Omental fat pad (tissue), 4 donors: Measurements from ENCODE around the gene NRN1L. TPM values are rescaled to one million over a fixed set of nuclear protein-coding genes. Genes with fewer than 3 reads are reported as not detected.

Experiments used
- ATAC-seq: fragments of 150-250 bp; one replicate; pipeline ENCODE4 v1.9.1; 2016; ENCODE audit warnings: mild to moderate bottlenecking, moderate library complexity; ENCODE audit not compliant: low FRiP score
- DNase-seq: peaks from one replicate; pipeline ENCODE4 v3.0.0-alpha.2; 2019; ENCODE audit warnings: low spot score
- total RNA-seq, 4 donors: library from RNA; depleted of rRNA; stranded (reverse); fragments of >200 nt; gene quantifications; one replicate each; pipeline ENCODE4 v1.1.0, GENCODE V29; 2016
- TF ChIP-seq, protein P1 (sequence below), 3 donors: fragments of 450-650 bp; IDR thresholded peaks; one replicate each; pipeline ENCODE4 v1.5.1; 2016 to 2017; ENCODE audit warnings: antibody characterized with exemption in 3 of 3, mild to moderate bottlenecking in 3 of 3, moderate library complexity in 2 of 3

Gene NRN1L
- total RNA-seq, 4 donors from 2014 or later: 3.0 to 5.5 TPM; not detected in 2

DNA sequence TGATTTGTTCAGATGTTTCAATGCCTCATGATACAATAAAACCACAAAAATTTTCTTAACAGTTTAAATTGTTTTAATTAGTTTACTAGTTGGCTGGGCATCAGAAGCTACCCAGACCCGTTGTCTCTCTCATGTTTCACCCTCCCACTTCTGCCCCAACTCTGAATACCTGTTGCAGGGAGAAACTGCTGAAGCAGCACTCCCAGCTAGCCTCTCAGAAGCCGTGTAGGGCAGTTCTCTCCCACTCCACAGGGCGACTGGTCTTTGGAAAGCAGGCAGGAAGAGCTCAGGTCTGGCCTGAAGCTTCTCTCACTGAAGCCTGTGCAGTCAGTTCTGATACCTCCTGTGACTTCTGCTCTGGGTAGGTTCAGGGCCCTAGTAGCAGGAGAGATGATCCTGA, 13.4 kb upstream of the NRN1L start:
- ATAC-seq (no peak), DNase-seq (no peak)
- TF ChIP-seq, protein P1, sequence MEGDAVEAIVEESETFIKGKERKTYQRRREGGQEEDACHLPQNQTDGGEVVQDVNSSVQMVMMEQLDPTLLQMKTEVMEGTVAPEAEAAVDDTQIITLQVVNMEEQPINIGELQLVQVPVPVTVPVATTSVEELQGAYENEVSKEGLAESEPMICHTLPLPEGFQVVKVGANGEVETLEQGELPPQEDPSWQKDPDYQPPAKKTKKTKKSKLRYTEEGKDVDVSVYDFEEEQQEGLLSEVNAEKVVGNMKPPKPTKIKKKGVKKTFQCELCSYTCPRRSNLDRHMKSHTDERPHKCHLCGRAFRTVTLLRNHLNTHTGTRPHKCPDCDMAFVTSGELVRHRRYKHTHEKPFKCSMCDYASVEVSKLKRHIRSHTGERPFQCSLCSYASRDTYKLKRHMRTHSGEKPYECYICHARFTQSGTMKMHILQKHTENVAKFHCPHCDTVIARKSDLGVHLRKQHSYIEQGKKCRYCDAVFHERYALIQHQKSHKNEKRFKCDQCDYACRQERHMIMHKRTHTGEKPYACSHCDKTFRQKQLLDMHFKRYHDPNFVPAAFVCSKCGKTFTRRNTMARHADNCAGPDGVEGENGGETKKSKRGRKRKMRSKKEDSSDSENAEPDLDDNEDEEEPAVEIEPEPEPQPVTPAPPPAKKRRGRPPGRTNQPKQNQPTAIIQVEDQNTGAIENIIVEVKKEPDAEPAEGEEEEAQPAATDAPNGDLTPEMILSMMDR (IDR thresholded peaks at IDR 0.05): no peak

- DNase-seq (no peak), ATAC-seq (no peak)
- TF ChIP-seq, protein P1 (IDR thresholded peaks at IDR 0.05): no peak
Measured at GRCh38 chr16:67872131-67872630, 12.5 kb upstream of the NRN1L start.

- TF ChIP-seq, protein P1 (IDR thresholded peaks at IDR 0.05): no peak
- DNase-seq (peak; percentile 61), ATAC-seq (peak; percentile 94)
Measured at GRCh38 chr16:67872631-67873434, 11.9 kb upstream of the NRN1L start, which contains the start of gene EDC4. Gene EDC4, plus strand, starts transcription at chr16:67873052. Its CDS starts 210 bp downstream, at chr16:67873262.

DNA sequence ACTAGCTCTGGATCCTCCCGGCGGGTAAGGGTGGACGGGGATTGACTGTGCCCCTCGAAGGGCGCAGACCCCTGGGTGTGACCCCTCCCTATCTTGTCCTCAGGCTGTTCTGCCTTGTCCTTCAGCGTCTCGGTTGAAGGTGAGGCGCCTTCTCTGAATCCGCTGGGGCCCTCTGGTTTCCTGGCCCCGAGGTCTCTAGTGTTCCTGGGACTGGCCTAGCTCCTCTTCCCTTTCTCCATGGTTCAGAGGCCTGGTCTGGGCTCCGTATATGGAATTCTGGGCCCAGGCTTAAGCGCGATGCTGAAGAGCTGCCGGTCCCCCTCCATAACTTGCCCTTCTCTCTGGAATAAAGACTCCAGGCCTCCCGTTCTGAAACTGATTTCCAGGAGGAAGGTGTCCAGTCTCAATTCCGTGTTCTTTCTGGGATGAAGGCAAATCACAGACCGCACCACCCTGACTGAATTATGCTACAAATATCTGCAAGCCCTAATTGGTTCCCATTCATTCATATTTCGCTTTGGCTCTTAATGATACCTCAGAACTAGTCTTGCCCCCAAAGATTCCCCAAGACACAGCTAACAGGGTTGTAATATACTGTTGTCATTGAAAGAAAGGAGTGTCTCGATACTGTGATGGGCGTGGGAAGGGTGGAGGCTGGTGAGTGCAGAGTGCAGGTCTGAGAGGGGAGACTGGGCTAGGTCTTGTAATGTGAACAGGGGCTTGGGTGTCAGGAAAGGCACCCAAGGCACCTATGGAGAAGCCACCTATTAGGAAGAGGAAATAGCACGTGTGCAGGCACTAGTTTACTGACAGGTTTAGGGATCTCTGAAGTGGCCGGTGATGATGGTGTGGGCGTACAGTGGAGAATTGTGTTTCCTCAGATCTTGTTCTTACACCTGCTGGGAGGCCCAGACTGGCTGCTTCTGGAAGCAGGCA, 11.0 kb upstream of the NRN1L start:
- ATAC-seq: peak; percentile 9
- TF ChIP-seq, protein P1 (IDR thresholded peaks at IDR 0.05): no peak
- DNase-seq: no peak

DNA sequence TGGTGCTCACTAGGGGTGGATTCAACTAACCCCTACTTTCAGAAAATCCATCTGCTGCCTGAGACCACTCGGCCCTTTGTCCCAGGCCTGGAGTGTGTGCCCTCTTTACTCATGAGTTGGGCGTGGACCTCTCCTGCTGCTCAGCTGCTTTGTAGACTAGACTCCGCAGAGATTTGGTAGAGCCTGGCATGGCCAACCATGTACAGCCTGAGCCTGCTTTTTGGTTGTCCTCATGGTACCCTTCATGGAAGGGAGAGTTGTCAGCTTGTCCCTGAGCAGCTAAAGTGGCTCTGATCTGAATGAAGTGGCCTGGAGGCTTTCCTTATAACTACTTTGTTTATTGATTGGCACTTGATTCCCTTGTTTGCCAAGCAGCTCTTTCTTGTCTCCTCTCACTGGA, 10.3 kb upstream of the NRN1L start:
- DNase-seq (no peak), ATAC-seq (no peak)

GRCh38 chr16:67877064-67877463, 7.6 kb upstream of the NRN1L start:
- no peak for DNase-seq
- TF ChIP-seq, protein P1 (IDR thresholded peaks at IDR 0.05): no peak
- no peak for ATAC-seq

More for the DNA sequence above, 10.3 kb upstream of the NRN1L start:
- TF ChIP-seq, protein P1 (IDR thresholded peaks at IDR 0.05): no peak
